WTC11 (cell line): Measurements from ENCODE around the gene PDZD2. TPM values are rescaled to one million over a fixed set of nuclear protein-coding genes. Genes with fewer than 3 reads are reported as not detected.

Source experiments
- ATAC-seq: fragments of 200-7000 bp; cut with Tn5 transposase; 2 replicates; pipeline ENCODE4 v1.10.0; 2021; ENCODE audit warnings: mild to moderate bottlenecking, moderate library complexity
- CTCF ChIA-PET: fragments of 300-600 bp; sonication (Branson Sonifier 250); formaldehyde crosslinking; loops from one replicate; lab custom pipeline; 2021; ENCODE audit warnings: antibody characterized with exemption; lab: Charles Lee
- POLR2A ChIA-PET: fragments of 350-600 bp; sonication (Branson Sonifier 250); formaldehyde crosslinking; loops from one replicate; lab custom pipeline; 2021; ENCODE audit warnings: antibody characterized with exemption; lab: Charles Lee
- DNase-seq: peaks from one replicate; pipeline ENCODE4 v3.0.0; 2021; ENCODE audit warnings: low spot score
- H3K27ac Mint-ChIP-seq: 2 replicates; pipeline ENCODE4 v1.8.0; 2021; ENCODE audit warnings: mixed read lengths
- H3K27me3 Mint-ChIP-seq: 2 replicates; pipeline ENCODE4 v1.8.0; 2021; ENCODE audit warnings: low read depth, mild to moderate bottlenecking, moderate library complexity, mixed read lengths
- H3K36me3 Mint-ChIP-seq: 2 replicates; pipeline ENCODE4 v1.8.0; 2021; ENCODE audit warnings: mixed read lengths
- H3K4me1 Mint-ChIP-seq: 2 replicates; pipeline ENCODE4 v1.8.0; 2022; ENCODE audit warnings: mixed read lengths
- H3K4me3 Mint-ChIP-seq: 2 replicates; pipeline ENCODE4 v1.8.0; 2021; ENCODE audit warnings: mild to moderate bottlenecking, moderate library complexity, mixed read lengths
- H3K9me3 Mint-ChIP-seq: 2 replicates; pipeline ENCODE4 v1.8.0; 2021; ENCODE audit warnings: mixed read lengths
- CBFB ChIP-seq: sonication (generic); formaldehyde crosslinking; IDR thresholded peaks from 2 replicates; pipeline ENCODE4 v1.8.1; 2022; ENCODE audit warnings: mild to moderate bottlenecking, low read depth, missing genetic modification reagents
- CREM ChIP-seq: sonication (generic); formaldehyde crosslinking; IDR thresholded peaks from 2 replicates; pipeline ENCODE4 v1.8.1; 2022; ENCODE audit warnings: mild to moderate bottlenecking, missing genetic modification reagents, moderate library complexity
- E2F5 ChIP-seq: sonication (generic); formaldehyde crosslinking; IDR thresholded peaks from 2 replicates; pipeline ENCODE4 v1.8.1; 2022; ENCODE audit warnings: mild to moderate bottlenecking, moderate library complexity, missing genetic modification reagents
- ESRRA ChIP-seq: sonication (generic); formaldehyde crosslinking; IDR thresholded peaks from 2 replicates; pipeline ENCODE4 v1.8.1; 2022; ENCODE audit warnings: mild to moderate bottlenecking, missing genetic modification reagents, borderline replicate concordance
- FOXP1 ChIP-seq: sonication (generic); formaldehyde crosslinking; IDR thresholded peaks from 2 replicates; pipeline ENCODE4 v1.8.0; 2022; ENCODE audit warnings: missing genetic modification reagents, mild to moderate bottlenecking, moderate library complexity, borderline replicate concordance
- GRHL2 ChIP-seq: fragments of 250-450 bp; sonication (Bioruptor Pico); IDR thresholded peaks from 2 replicates; pipeline ENCODE4 v1.8.0; 2022; ENCODE audit warnings: mild to moderate bottlenecking, moderate library complexity; ENCODE audit not compliant: insufficient replicate concordance, severe bottlenecking
- HMGA2 ChIP-seq: fragments of 250-450 bp; sonication (Bioruptor Pico); IDR thresholded peaks from 2 replicates; pipeline ENCODE4 v1.4.0; 2021; ENCODE audit warnings: mild to moderate bottlenecking, moderate library complexity
- HMGXB4 ChIP-seq: sonication (generic); formaldehyde crosslinking; IDR thresholded peaks from 2 replicates; pipeline ENCODE4 v1.8.1; 2023; ENCODE audit warnings: mild to moderate bottlenecking, moderate library complexity, missing genetic modification reagents
- MYBL2 ChIP-seq: sonication (generic); formaldehyde crosslinking; IDR thresholded peaks from 2 replicates; pipeline ENCODE4 v1.8.1; 2023; ENCODE audit warnings: mild to moderate bottlenecking, moderate library complexity, missing genetic modification reagents
- NR3C1 ChIP-seq: sonication (generic); formaldehyde crosslinking; conservative IDR thresholded peaks from 2 replicates; pipeline ENCODE4 v1.8.1; 2023; ENCODE audit warnings: low read depth, mild to moderate bottlenecking, missing genetic modification reagents
- STAT6 ChIP-seq: sonication (generic); formaldehyde crosslinking; conservative IDR thresholded peaks from 2 replicates; pipeline ENCODE4 v1.8.1; 2023; ENCODE audit warnings: mild to moderate bottlenecking, low read depth, missing genetic modification reagents, moderate library complexity
- TEAD1 ChIP-seq: sonication (generic); formaldehyde crosslinking; IDR thresholded peaks from 2 replicates; pipeline ENCODE4 v1.8.0; 2022; ENCODE audit warnings: mild to moderate bottlenecking, missing genetic modification reagents
- TEAD4 ChIP-seq: sonication (generic); formaldehyde crosslinking; IDR thresholded peaks from 2 replicates; pipeline ENCODE4 v1.8.0; 2022; ENCODE audit warnings: mild to moderate bottlenecking, missing genetic modification reagents
- TP53 ChIP-seq: sonication (generic); formaldehyde crosslinking; IDR thresholded peaks from 2 replicates; pipeline ENCODE4 v1.8.1; 2023; ENCODE audit warnings: mild to moderate bottlenecking, missing genetic modification reagents
- USF2 ChIP-seq: sonication (generic); formaldehyde crosslinking; IDR thresholded peaks from 2 replicates; pipeline ENCODE4 v1.8.1; 2023; ENCODE audit warnings: mild to moderate bottlenecking, missing genetic modification reagents, moderate library complexity
- ZBTB21 ChIP-seq: sonication (generic); formaldehyde crosslinking; IDR thresholded peaks from 2 replicates; pipeline ENCODE4 v1.8.1; 2023; ENCODE audit warnings: mild to moderate bottlenecking, missing genetic modification reagents, borderline replicate concordance
- ZBTB43 ChIP-seq: sonication (generic); formaldehyde crosslinking; IDR thresholded peaks from 2 replicates; pipeline ENCODE4 v1.8.1; 2023; ENCODE audit warnings: mild to moderate bottlenecking, missing genetic modification reagents
- ZNF121 ChIP-seq: sonication (generic); formaldehyde crosslinking; IDR thresholded peaks from 2 replicates; pipeline ENCODE4 v1.8.0; 2023; ENCODE audit warnings: missing genetic modification reagents
- ZNF219 ChIP-seq: sonication (generic); formaldehyde crosslinking; IDR thresholded peaks from 2 replicates; pipeline ENCODE4 v1.8.0; 2023; ENCODE audit warnings: missing genetic modification reagents, mild to moderate bottlenecking, borderline replicate concordance
- total RNA-seq: library from RNA; stranded (reverse); gene quantifications from 3 replicates; pipeline ENCODE4 v1.2.3, GENCODE V29; 2021

PDZD2 gene
- total RNA-seq, 1 experiment from 2014 or later, result 11.4 TPM

GRCh38 chr5:31770132-31770720, 131.3 kb downstream of the PDZD2 start:
- peaks cover 29% of the 10 kb centered on the region for H3K4me1 Mint-ChIP-seq
- TF ChIP-seq ZNF219 (CRISPR knock-in tag) (no peak), TEAD4 (CRISPR knock-in tag) (no peak), ZBTB43 (CRISPR knock-in tag) (no peak), TP53 (CRISPR knock-in tag) (no peak), NR3C1 (CRISPR knock-in tag) (no peak), E2F5 (CRISPR knock-in tag) (no peak), HMGXB4 (CRISPR knock-in tag) (no peak), MYBL2 (CRISPR knock-in tag) (no peak), ZNF121 (CRISPR knock-in tag) (no peak), STAT6 (CRISPR knock-in tag) (no peak), CREM (no peak), USF2 (CRISPR knock-in tag) (no peak), FOXP1 (CRISPR knock-in tag) (no peak), GRHL2 (no peak), TEAD1 (CRISPR knock-in tag) (no peak), HMGA2 (CRISPR knock-in tag) (no peak), CBFB (no peak), ESRRA (CRISPR knock-in tag) (no peak), ZBTB21 (CRISPR knock-in tag) (no peak)
- TF ChIP-seq, all 79 proteins: peak for 0
- Mint-ChIP-seq H3K27me3 (no peaks in the 10 kb centered on the region; the same call in 1 of the 2 replicates), H3K4me3 (no peak overlapping the region), H3K36me3 (peaks cover 13% of the 10 kb centered on the region), H3K27ac (no peak overlapping the region), H3K9me3 (peaks cover 17% of the 10 kb centered on the region)
- CTCF ChIA-PET, result interaction anchor here (0.5 to 3.3 kb wide), 9 partner anchors 29 to 323 kb away, joined by 3 to 27 read pairs (median 3); partner anchors contain the start of gene PDZD2
- peak; percentile 81 for ATAC-seq
- no peak for DNase-seq
- POLR2A ChIA-PET, result no interaction called here
